H1 (cell line): Measurements from ENCODE around the gene OSR1.
"Not testable (repeated sequence)": the region's sequence is repeated elsewhere in the genome, so short reads cannot be mapped to it uniquely, and the experiment has no call there.

Experiments used
- ASH2L ChIP-seq: fragments of 200-600, 300-600 bp; sonication (generic); IDR thresholded peaks from one replicate; pipeline ENCODE4 v1.7.1; 2017; ENCODE audit warnings: low read length
- EP300 ChIP-seq, 2 experiments: IDR thresholded peaks; 1 replicate in 1 of 2; 2 replicates in 1 of 2; pipeline ENCODE4 v1.6.1; 2011 to 2012; ENCODE audit warnings: low read depth in 2 of 2, low read length in 2 of 2, mild to moderate bottlenecking in 2 of 2, borderline replicate concordance in 1 of 2, inconsistent platforms in 1 of 2, moderate library complexity in 1 of 2
- EZH2 ChIP-seq: fragments of 200-600 bp; sonication (generic); IDR thresholded peaks from 2 replicates; pipeline ENCODE4 v1.7.1; 2012; ENCODE audit warnings: low read depth, mild to moderate bottlenecking, moderate library complexity, low read length, inconsistent platforms; ENCODE audit not compliant: severe bottlenecking
- HDAC6 ChIP-seq: IDR thresholded peaks from one replicate; pipeline ENCODE4 v1.7.1; 2012; ENCODE audit warnings: low read depth, mild to moderate bottlenecking, inconsistent platforms, low read length, moderate library complexity
- JUND ChIP-seq: IDR thresholded peaks from 2 replicates; pipeline ENCODE4 v1.6.1; 2011; ENCODE audit warnings: mild to moderate bottlenecking, improper control_type of control experiment, low read length
- POLR2A ChIP-seq, 2 experiments: IDR thresholded peaks; 1 replicate in 1 of 2; 2 replicates in 1 of 2; pipeline ENCODE4 v1.6.1; 2011; ENCODE audit warnings: low read depth in 2 of 2, low read length in 2 of 2, mild to moderate bottlenecking in 2 of 2; ENCODE audit errors: control extremely low read depth in 1 of 2
- POLR2AphosphoS5 ChIP-seq: IDR thresholded peaks from 2 replicates; pipeline ENCODE4 v1.6.1; 2011; ENCODE audit warnings: low read depth, low read length
- SIN3A ChIP-seq, 2 experiments: IDR thresholded peaks in 1 of 2; conservative IDR thresholded peaks in 1 of 2; 2 replicates each; pipeline ENCODE4 v1.6.1; 2011 to 2012; ENCODE audit warnings: low read length in 2 of 2, improper control_type of control experiment in 1 of 2, low read depth in 1 of 2, mild to moderate bottlenecking in 1 of 2
- SIX5 ChIP-seq: IDR thresholded peaks from 2 replicates; pipeline ENCODE4 v1.6.1; 2011; ENCODE audit warnings: mild to moderate bottlenecking, low read depth, low read length
- SP4 ChIP-seq: IDR thresholded peaks from 2 replicates; pipeline ENCODE4 v1.6.1; 2012; ENCODE audit warnings: low read length, inconsistent platforms
- TBP ChIP-seq: IDR thresholded peaks from 2 replicates; pipeline ENCODE4 v1.6.1; 2011; ENCODE audit warnings: low read depth, low read length, improper control_type of control experiment
- TF ChIP-seq, protein P1 (sequence below), 3 experiments: IDR thresholded peaks; 1 replicate in 2 of 3; 2 replicates in 1 of 3; pipeline versions ENCODE4 v1.5.1 to v1.6.1; 2011; ENCODE audit warnings: low read length in 3 of 3, mild to moderate bottlenecking in 3 of 3, inconsistent platforms in 2 of 3, low read depth in 1 of 3, moderate library complexity in 1 of 3; ENCODE audit not compliant: insufficient read depth in 1 of 3; ENCODE audit errors: control extremely low read depth in 1 of 3

DNA sequence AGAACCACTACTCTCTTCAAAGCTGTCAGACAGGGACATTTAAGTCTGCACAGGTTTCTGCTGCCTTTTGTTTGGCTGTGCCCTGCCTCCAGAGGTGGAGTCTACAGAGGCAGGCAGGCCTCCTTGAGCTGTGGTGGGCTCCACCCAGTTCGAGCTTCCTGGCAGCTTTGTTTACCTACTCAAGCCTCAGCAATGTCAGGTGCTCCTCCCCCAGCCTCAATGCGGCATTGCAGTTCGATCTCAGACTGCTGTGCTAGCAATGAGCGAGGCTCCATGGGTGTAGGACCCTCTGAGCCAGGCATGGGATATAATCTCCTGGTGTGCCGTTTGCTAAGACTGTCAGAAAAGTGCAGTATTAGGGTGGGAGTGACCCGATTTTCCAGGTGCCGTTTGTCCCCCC, 31.0 kb upstream of the OSR1 start:
- TF ChIP-seq, protein P1, sequence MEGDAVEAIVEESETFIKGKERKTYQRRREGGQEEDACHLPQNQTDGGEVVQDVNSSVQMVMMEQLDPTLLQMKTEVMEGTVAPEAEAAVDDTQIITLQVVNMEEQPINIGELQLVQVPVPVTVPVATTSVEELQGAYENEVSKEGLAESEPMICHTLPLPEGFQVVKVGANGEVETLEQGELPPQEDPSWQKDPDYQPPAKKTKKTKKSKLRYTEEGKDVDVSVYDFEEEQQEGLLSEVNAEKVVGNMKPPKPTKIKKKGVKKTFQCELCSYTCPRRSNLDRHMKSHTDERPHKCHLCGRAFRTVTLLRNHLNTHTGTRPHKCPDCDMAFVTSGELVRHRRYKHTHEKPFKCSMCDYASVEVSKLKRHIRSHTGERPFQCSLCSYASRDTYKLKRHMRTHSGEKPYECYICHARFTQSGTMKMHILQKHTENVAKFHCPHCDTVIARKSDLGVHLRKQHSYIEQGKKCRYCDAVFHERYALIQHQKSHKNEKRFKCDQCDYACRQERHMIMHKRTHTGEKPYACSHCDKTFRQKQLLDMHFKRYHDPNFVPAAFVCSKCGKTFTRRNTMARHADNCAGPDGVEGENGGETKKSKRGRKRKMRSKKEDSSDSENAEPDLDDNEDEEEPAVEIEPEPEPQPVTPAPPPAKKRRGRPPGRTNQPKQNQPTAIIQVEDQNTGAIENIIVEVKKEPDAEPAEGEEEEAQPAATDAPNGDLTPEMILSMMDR (IDR thresholded peaks at IDR 0.05; ENCODE audit: control extremely low read depth in 1 of 3, insufficient read depth in 1 of 3, low read depth in 1 of 3, low read length in 3 of 3): not testable (repeated sequence)
- not testable (repeated sequence) for TF ChIP-seq JUND; TBP; POLR2A (IDR thresholded peaks at IDR 0.05; ENCODE audit: control extremely low read depth in 1 of 2, low read depth in 2 of 2, low read length in 2 of 2); ASH2L; SP4; SIN3A (conservative IDR thresholded peaks at IDR 0.05 in 1 of 2, IDR thresholded peaks at IDR 0.05 in 1 of 2; ENCODE audit: low read depth in 1 of 2, low read length in 2 of 2); EZH2; HDAC6; SIX5; POLR2AphosphoS5; EP300 (IDR thresholded peaks at IDR 0.05; ENCODE audit: borderline replicate concordance in 1 of 2, low read depth in 2 of 2, low read length in 2 of 2)
